Keratinocyte (primary cell): ENCODE measurements around the gene NEFH. TPM values are rescaled to one million over a fixed set of nuclear protein-coding genes. Genes with fewer than 3 reads are reported as not detected.

Experiments
- DNase-seq: peaks from one replicate; pipeline ENCODE4 v3.0.0-alpha.2; 2011; ENCODE audit warnings: low read depth, missing footprints, low spot score
- FAIRE-seq: peaks from 2 replicates; lab custom pipeline; 2011; peaks lifted over from hg19 to GRCh38; lab: Jason Lieb, UNC
- H2AFZ ChIP-seq: 2 replicates; pipeline ENCODE4 v1.6.0; 2012; ENCODE audit warnings: low read length, control low read depth, inconsistent platforms; ENCODE audit not compliant: control insufficient read depth
- H3K27ac ChIP-seq: 2 replicates; pipeline ENCODE4 v1.5.1; 2011; ENCODE audit warnings: low read length; ENCODE audit not compliant: control insufficient read depth, insufficient read depth
- H3K27me3 ChIP-seq: 3 replicates; pipeline ENCODE4 v1.6.0; 2011; ENCODE audit warnings: low read length; ENCODE audit not compliant: control insufficient read depth, insufficient read depth; ENCODE audit errors: extremely low read depth
- H3K36me3 ChIP-seq, 2 experiments: 2 replicates in 1 of 2; 3 replicates in 1 of 2; pipeline ENCODE4 v1.5.1; 2011; ENCODE audit warnings: low read length in 2 of 2, mild to moderate bottlenecking in 1 of 2; ENCODE audit not compliant: control insufficient read depth in 2 of 2, insufficient read depth in 2 of 2; ENCODE audit errors: extremely low read depth in 1 of 2
- H3K4me1 ChIP-seq: 3 replicates; pipeline ENCODE4 v1.5.1; 2011; ENCODE audit warnings: low read length; ENCODE audit not compliant: control insufficient read depth, insufficient read depth; ENCODE audit errors: extremely low read depth
- H3K4me2 ChIP-seq: 3 replicates; pipeline ENCODE4 v1.6.0; 2011; ENCODE audit warnings: low read depth, low read length; ENCODE audit not compliant: control insufficient read depth, insufficient read depth; ENCODE audit errors: extremely low read depth
- H3K4me3 ChIP-seq, 3 experiments: fragments of 200-600 bp in 1 of 3; sonication (generic) in 1 of 3; 2 replicates in 2 of 3; 3 replicates in 1 of 3; pipeline ENCODE4 v1.5.1; 2011 to 2016; ENCODE audit warnings: low read length in 3 of 3, mild to moderate bottlenecking in 3 of 3, control low read depth in 2 of 3, inconsistent platforms in 1 of 3, low read depth in 1 of 3, mixed read lengths in 1 of 3, mixed run types in 1 of 3, moderate library complexity in 1 of 3; ENCODE audit not compliant: control insufficient read depth in 2 of 3, insufficient read depth in 2 of 3; ENCODE audit errors: extremely low read depth in 1 of 3
- H3K79me2 ChIP-seq: 2 replicates; pipeline ENCODE4 v1.6.0; 2012; ENCODE audit warnings: low read length; ENCODE audit not compliant: control insufficient read depth, insufficient read depth
- H3K9ac ChIP-seq: 3 replicates; pipeline ENCODE4 v1.6.0; 2011; ENCODE audit warnings: low read length; ENCODE audit not compliant: control insufficient read depth, insufficient read depth; ENCODE audit errors: extremely low read depth
- H3K9me1 ChIP-seq: 3 replicates; pipeline ENCODE4 v1.6.0; 2011; ENCODE audit warnings: low read length; ENCODE audit not compliant: control insufficient read depth, insufficient read depth; ENCODE audit errors: extremely low read depth
- H3K9me3 ChIP-seq: 2 replicates; pipeline ENCODE4 v1.5.1; 2012; ENCODE audit warnings: low read depth, low read length; ENCODE audit not compliant: control insufficient read depth
- H4K20me1 ChIP-seq: 3 replicates; pipeline ENCODE4 v1.6.0; 2011; ENCODE audit warnings: low read length; ENCODE audit not compliant: control insufficient read depth, insufficient read depth; ENCODE audit errors: extremely low read depth
- EZH2 ChIP-seq: IDR thresholded peaks from one replicate; pipeline ENCODE4 v1.6.1; 2012; ENCODE audit warnings: inconsistent platforms, mild to moderate bottlenecking, low read length, moderate library complexity
- dilution Hi-C: fragments of 300-500 bp; cut with MboI; formaldehyde crosslinking; loops from one replicate; pipeline ENCODE4 v1.7.0; 2020; ENCODE audit warnings: low sequenced_read_pairs; ENCODE audit not compliant: extremely low pct_ligation_motif_present
- polyA plus RNA-seq, 5 experiments: library from polyadenylated mRNA; depleted of rRNA in 3 of 5; stranded (reverse) in 3 of 5; stranded (forward) in 1 of 5; unstranded in 1 of 5; fragments of >200 nt; gene quantifications; 1 replicate in 1 of 5; 2 replicates in 3 of 5; 3 replicates in 1 of 5; pipeline versions ENCODE4 v1.2.1 to v1.2.3, GENCODE V29; 2011 to 2012; ENCODE audit warnings: missing spikeins in 2 of 5, low read depth in 1 of 5, low replicate concordance in 1 of 5
- TF ChIP-seq, protein P1 (sequence below), 3 experiments: IDR thresholded peaks in 1 of 3; conservative IDR thresholded peaks in 1 of 3; optimal IDR thresholded peaks in 1 of 3; 2 replicates in 2 of 3; 3 replicates in 1 of 3; pipeline versions ENCODE3 to v1.5.1; 2011; ENCODE audit warnings: low read length in 3 of 3, mild to moderate bottlenecking in 3 of 3, moderate library complexity in 2 of 3, control low read depth in 1 of 3, inconsistent platforms in 1 of 3; ENCODE audit not compliant: insufficient read depth in 2 of 3; ENCODE audit errors: extremely low read depth in 1 of 3

The NEFH gene
- polyA plus RNA-seq, 1 donor (not counting 4 experiments of a cell fraction or from before 2014, with no cell fraction given): 0.07 TPM

DNA sequence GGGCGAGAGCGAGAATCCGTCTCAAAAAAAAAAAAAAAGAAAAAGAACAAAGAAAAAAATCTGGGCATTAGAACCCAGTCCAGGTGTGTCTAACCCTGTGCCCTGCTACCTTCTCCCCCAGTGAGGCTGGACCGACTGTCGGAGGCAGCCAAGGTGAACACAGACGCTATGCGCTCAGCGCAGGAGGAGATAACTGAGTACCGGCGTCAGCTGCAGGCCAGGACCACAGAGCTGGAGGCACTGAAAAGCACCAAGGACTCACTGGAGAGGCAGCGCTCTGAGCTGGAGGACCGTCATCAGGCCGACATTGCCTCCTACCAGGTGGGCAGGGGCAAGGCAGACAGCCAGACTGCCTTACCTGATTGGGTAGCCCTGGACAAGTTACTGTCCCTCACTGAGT is 3.2 kb downstream of the NEFH start:
- Histone ChIP-seq H4K20me1 (peaks cover 4% of the 10 kb centered on the region), H3K27me3 (peaks cover 45% of the 10 kb centered on the region), H3K4me2 (no peak overlapping the region), H3K9ac (no peak overlapping the region), H3K79me2 (no peaks in the 10 kb centered on the region), H3K9me3 (no peaks in the 10 kb centered on the region), H3K27ac (no peak overlapping the region), H2AFZ (no peak overlapping the region), H3K36me3 (no peaks in the 10 kb centered on the region), H3K4me3 (no peak overlapping the region), H3K9me1 (no peaks in the 10 kb centered on the region), H3K4me1 (no peaks in the 10 kb centered on the region)
- FAIRE-seq: no peak
- dilution Hi-C loops: no loop called here
- no peak for DNase-seq
- no peak for TF ChIP-seq EZH2
- TF ChIP-seq, protein P1, sequence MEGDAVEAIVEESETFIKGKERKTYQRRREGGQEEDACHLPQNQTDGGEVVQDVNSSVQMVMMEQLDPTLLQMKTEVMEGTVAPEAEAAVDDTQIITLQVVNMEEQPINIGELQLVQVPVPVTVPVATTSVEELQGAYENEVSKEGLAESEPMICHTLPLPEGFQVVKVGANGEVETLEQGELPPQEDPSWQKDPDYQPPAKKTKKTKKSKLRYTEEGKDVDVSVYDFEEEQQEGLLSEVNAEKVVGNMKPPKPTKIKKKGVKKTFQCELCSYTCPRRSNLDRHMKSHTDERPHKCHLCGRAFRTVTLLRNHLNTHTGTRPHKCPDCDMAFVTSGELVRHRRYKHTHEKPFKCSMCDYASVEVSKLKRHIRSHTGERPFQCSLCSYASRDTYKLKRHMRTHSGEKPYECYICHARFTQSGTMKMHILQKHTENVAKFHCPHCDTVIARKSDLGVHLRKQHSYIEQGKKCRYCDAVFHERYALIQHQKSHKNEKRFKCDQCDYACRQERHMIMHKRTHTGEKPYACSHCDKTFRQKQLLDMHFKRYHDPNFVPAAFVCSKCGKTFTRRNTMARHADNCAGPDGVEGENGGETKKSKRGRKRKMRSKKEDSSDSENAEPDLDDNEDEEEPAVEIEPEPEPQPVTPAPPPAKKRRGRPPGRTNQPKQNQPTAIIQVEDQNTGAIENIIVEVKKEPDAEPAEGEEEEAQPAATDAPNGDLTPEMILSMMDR (optimal IDR thresholded peaks at IDR 0.05 in 1 of 3, IDR thresholded peaks at IDR 0.05 in 1 of 3, conservative IDR thresholded peaks at IDR 0.05 in 1 of 3; ENCODE audit: extremely low read depth in 1 of 3, insufficient read depth in 2 of 3, low read length in 3 of 3): no peak

DNA sequence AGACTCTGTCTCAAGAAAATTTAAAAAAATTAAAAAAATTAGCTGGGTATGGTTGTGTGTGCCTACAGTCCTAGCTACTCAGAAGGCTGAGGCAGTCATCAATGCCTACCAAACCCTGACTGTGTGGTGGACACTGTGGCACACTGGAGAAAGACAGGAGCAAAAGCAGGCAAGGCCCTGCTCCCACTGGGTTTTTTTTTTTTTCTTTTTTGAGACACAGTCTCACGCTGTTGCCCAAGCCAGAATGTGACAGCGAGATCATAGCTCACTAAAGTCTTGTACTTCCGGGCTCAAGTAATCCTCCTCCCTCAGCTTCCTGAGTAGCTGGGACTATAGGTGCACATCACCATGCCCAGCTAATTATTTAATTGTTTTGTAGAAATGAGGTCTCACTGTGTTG is 4.6 kb downstream of the NEFH start:
- H3K36me3 ChIP-seq: no peaks in the 10 kb centered on the region
- no peak overlapping the region for H3K9ac ChIP-seq
- no peak overlapping the region for H3K4me3 ChIP-seq
- no peak overlapping the region for H3K27ac ChIP-seq
- H3K27me3 ChIP-seq: peaks cover 31% of the 10 kb centered on the region
- H3K9me1 ChIP-seq: no peaks in the 10 kb centered on the region
- dilution Hi-C loops: no loop called here
- no peak for TF ChIP-seq EZH2
- TF ChIP-seq, protein P1 (optimal IDR thresholded peaks at IDR 0.05 in 1 of 3, IDR thresholded peaks at IDR 0.05 in 1 of 3, conservative IDR thresholded peaks at IDR 0.05 in 1 of 3; ENCODE audit: extremely low read depth in 1 of 3, insufficient read depth in 2 of 3, low read length in 3 of 3): no peak
- no peaks in the 10 kb centered on the region for H3K4me1 ChIP-seq
- H3K9me3 ChIP-seq: no peaks in the 10 kb centered on the region
- no peaks in the 10 kb centered on the region for H3K79me2 ChIP-seq
- FAIRE-seq (no peak), DNase-seq (no peak)
- peaks cover 2% of the 10 kb centered on the region for H4K20me1 ChIP-seq
- H3K4me2 ChIP-seq: no peak overlapping the region
- H2AFZ ChIP-seq: no peak overlapping the region
